Keratinocyte (primary cell): ENCODE data around the gene SUPT20HL1. TPM values are rescaled to one million over a fixed set of nuclear protein-coding genes. Genes with fewer than 3 reads are reported as not detected.
"Not testable (repeated sequence)": the region's sequence is repeated elsewhere in the genome, so short reads cannot be mapped to it uniquely, and the experiment has no call there.

ENCODE experiments used
- DNase-seq: peaks from one replicate; pipeline ENCODE4 v3.0.0-alpha.2; 2011; ENCODE audit warnings: low read depth, missing footprints, low spot score
- FAIRE-seq: peaks from 2 replicates; lab custom pipeline; 2011; peaks lifted over from hg19 to GRCh38; lab: Jason Lieb, UNC
- H2AFZ ChIP-seq: 2 replicates; pipeline ENCODE4 v1.6.0; 2012; ENCODE audit warnings: low read length, control low read depth, inconsistent platforms; ENCODE audit not compliant: control insufficient read depth
- H3K27ac ChIP-seq: 2 replicates; pipeline ENCODE4 v1.5.1; 2011; ENCODE audit warnings: low read length; ENCODE audit not compliant: control insufficient read depth, insufficient read depth
- H3K27me3 ChIP-seq: 3 replicates; pipeline ENCODE4 v1.6.0; 2011; ENCODE audit warnings: low read length; ENCODE audit not compliant: control insufficient read depth, insufficient read depth; ENCODE audit errors: extremely low read depth
- H3K36me3 ChIP-seq, 2 experiments: 2 replicates in 1 of 2; 3 replicates in 1 of 2; pipeline ENCODE4 v1.5.1; 2011; ENCODE audit warnings: low read length in 2 of 2, mild to moderate bottlenecking in 1 of 2; ENCODE audit not compliant: control insufficient read depth in 2 of 2, insufficient read depth in 2 of 2; ENCODE audit errors: extremely low read depth in 1 of 2
- H3K4me1 ChIP-seq: 3 replicates; pipeline ENCODE4 v1.5.1; 2011; ENCODE audit warnings: low read length; ENCODE audit not compliant: control insufficient read depth, insufficient read depth; ENCODE audit errors: extremely low read depth
- H3K4me2 ChIP-seq: 3 replicates; pipeline ENCODE4 v1.6.0; 2011; ENCODE audit warnings: low read depth, low read length; ENCODE audit not compliant: control insufficient read depth, insufficient read depth; ENCODE audit errors: extremely low read depth
- H3K4me3 ChIP-seq, 3 experiments: fragments of 200-600 bp in 1 of 3; sonication (generic) in 1 of 3; 2 replicates in 2 of 3; 3 replicates in 1 of 3; pipeline ENCODE4 v1.5.1; 2011 to 2016; ENCODE audit warnings: low read length in 3 of 3, mild to moderate bottlenecking in 3 of 3, control low read depth in 2 of 3, inconsistent platforms in 1 of 3, low read depth in 1 of 3, mixed read lengths in 1 of 3, mixed run types in 1 of 3, moderate library complexity in 1 of 3; ENCODE audit not compliant: control insufficient read depth in 2 of 3, insufficient read depth in 2 of 3; ENCODE audit errors: extremely low read depth in 1 of 3
- H3K79me2 ChIP-seq: 2 replicates; pipeline ENCODE4 v1.6.0; 2012; ENCODE audit warnings: low read length; ENCODE audit not compliant: control insufficient read depth, insufficient read depth
- H3K9ac ChIP-seq: 3 replicates; pipeline ENCODE4 v1.6.0; 2011; ENCODE audit warnings: low read length; ENCODE audit not compliant: control insufficient read depth, insufficient read depth; ENCODE audit errors: extremely low read depth
- H3K9me1 ChIP-seq: 3 replicates; pipeline ENCODE4 v1.6.0; 2011; ENCODE audit warnings: low read length; ENCODE audit not compliant: control insufficient read depth, insufficient read depth; ENCODE audit errors: extremely low read depth
- H3K9me3 ChIP-seq: 2 replicates; pipeline ENCODE4 v1.5.1; 2012; ENCODE audit warnings: low read depth, low read length; ENCODE audit not compliant: control insufficient read depth
- H4K20me1 ChIP-seq: 3 replicates; pipeline ENCODE4 v1.6.0; 2011; ENCODE audit warnings: low read length; ENCODE audit not compliant: control insufficient read depth, insufficient read depth; ENCODE audit errors: extremely low read depth
- CTCF ChIP-seq, 3 experiments: IDR thresholded peaks in 1 of 3; conservative IDR thresholded peaks in 1 of 3; optimal IDR thresholded peaks in 1 of 3; 2 replicates in 2 of 3; 3 replicates in 1 of 3; pipeline versions ENCODE3 to v1.5.1; 2011; ENCODE audit warnings: low read length in 3 of 3, mild to moderate bottlenecking in 3 of 3, moderate library complexity in 2 of 3, control low read depth in 1 of 3, inconsistent platforms in 1 of 3; ENCODE audit not compliant: insufficient read depth in 2 of 3; ENCODE audit errors: extremely low read depth in 1 of 3
- EZH2 ChIP-seq: IDR thresholded peaks from one replicate; pipeline ENCODE4 v1.6.1; 2012; ENCODE audit warnings: inconsistent platforms, mild to moderate bottlenecking, low read length, moderate library complexity
- dilution Hi-C: fragments of 300-500 bp; cut with MboI; formaldehyde crosslinking; loops from one replicate; pipeline ENCODE4 v1.7.0; 2020; ENCODE audit warnings: low sequenced_read_pairs; ENCODE audit not compliant: extremely low pct_ligation_motif_present
- polyA plus RNA-seq, 5 experiments: library from polyadenylated mRNA; depleted of rRNA in 3 of 5; stranded (reverse) in 3 of 5; stranded (forward) in 1 of 5; unstranded in 1 of 5; fragments of >200 nt; gene quantifications; 1 replicate in 1 of 5; 2 replicates in 3 of 5; 3 replicates in 1 of 5; pipeline versions ENCODE4 v1.2.1 to v1.2.3, GENCODE V29; 2011 to 2012; ENCODE audit warnings: missing spikeins in 2 of 5, low read depth in 1 of 5, low replicate concordance in 1 of 5

SUPT20HL1 gene
- polyA plus RNA-seq, 1 donor (not counting 4 experiments of a cell fraction or from before 2014, with no cell fraction given): not detected

GRCh38 chrX:24364326-24364725 lies 3.9 kb downstream of the SUPT20HL1 start:
- no peaks in the 10 kb centered on the region for H3K9me3 ChIP-seq
- H3K79me2 ChIP-seq: no peaks in the 10 kb centered on the region
- TF ChIP-seq CTCF (optimal IDR thresholded peaks at IDR 0.05 in 1 of 3, IDR thresholded peaks at IDR 0.05 in 1 of 3, conservative IDR thresholded peaks at IDR 0.05 in 1 of 3; ENCODE audit: extremely low read depth in 1 of 3, insufficient read depth in 2 of 3, low read length in 3 of 3): no peak
- no peak for TF ChIP-seq EZH2
- no peaks in the 10 kb centered on the region for H3K36me3 ChIP-seq
- dilution Hi-C loops: no loop called here
- DNase-seq: no peak
- no peak overlapping the region for H3K9ac ChIP-seq
- H3K9me1 ChIP-seq: no peaks in the 10 kb centered on the region
- no peaks in the 10 kb centered on the region for H4K20me1 ChIP-seq
- no peak overlapping the region for H3K4me3 ChIP-seq
- H3K27ac ChIP-seq: no peak overlapping the region
- H3K27me3 ChIP-seq: peaks cover 4% of the 10 kb centered on the region
- no peak overlapping the region for H2AFZ ChIP-seq
- H3K4me2 ChIP-seq: no peak overlapping the region
- no peak for FAIRE-seq
- no peaks in the 10 kb centered on the region for H3K4me1 ChIP-seq

- dilution Hi-C loops: no loop called here
- no peaks in the 10 kb centered on the region for H4K20me1 ChIP-seq
- H3K4me3 ChIP-seq: no peak overlapping the region
- FAIRE-seq: no peak
- no peaks in the 10 kb centered on the region for H3K4me1 ChIP-seq
- no peak overlapping the region for H2AFZ ChIP-seq
- H3K27ac ChIP-seq: no peak overlapping the region
- H3K4me2 ChIP-seq: no peak overlapping the region
- no peaks in the 10 kb centered on the region for H3K79me2 ChIP-seq
- H3K9me1 ChIP-seq: no peaks in the 10 kb centered on the region
- no peak overlapping the region for H3K9ac ChIP-seq
- peaks cover 4% of the 10 kb centered on the region for H3K27me3 ChIP-seq
- TF ChIP-seq CTCF (optimal IDR thresholded peaks at IDR 0.05 in 1 of 3, IDR thresholded peaks at IDR 0.05 in 1 of 3, conservative IDR thresholded peaks at IDR 0.05 in 1 of 3; ENCODE audit: extremely low read depth in 1 of 3, insufficient read depth in 2 of 3, low read length in 3 of 3): no peak
- TF ChIP-seq EZH2: no peak
- DNase-seq: no peak
- no peaks in the 10 kb centered on the region for H3K36me3 ChIP-seq
- H3K9me3 ChIP-seq: no peaks in the 10 kb centered on the region
These were observed 4.6 kb downstream of the SUPT20HL1 start for GRCh38 chrX:24364851-24365538.

DNA sequence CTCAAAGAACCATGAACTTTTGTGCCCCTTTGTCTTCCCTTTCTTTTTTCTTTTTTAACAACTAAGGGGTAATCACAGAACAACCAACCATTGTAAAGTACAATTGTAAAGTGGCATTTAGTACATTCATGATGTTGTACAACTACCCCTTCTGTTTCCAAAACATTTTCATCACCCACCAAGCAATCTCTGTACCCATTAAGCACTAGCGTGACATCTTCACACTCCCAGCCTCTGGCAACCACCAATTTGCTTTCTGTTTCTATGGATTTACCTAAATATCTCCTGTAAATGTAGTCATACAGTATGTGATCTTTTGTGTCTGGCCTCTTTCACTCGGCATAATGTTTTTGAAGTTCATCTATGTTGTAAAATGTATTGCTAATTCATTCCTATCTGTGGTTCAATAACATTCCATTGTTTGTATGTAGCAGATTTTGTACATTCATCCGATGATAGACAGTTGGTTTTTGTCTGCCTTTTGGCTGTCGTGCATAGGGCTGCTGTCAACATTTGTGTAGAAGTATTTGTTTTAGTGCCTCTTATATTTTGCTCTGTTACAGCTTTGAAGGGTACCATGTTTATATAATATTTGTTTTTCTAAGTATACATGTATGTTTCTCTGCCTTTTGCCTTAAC lies 6.4 kb downstream of the SUPT20HL1 start:
- H3K9me1 ChIP-seq, H3K4me1 ChIP-seq, H3K4me2 ChIP-seq, H3K9ac ChIP-seq, DNase-seq, H3K9me3 ChIP-seq, H2AFZ ChIP-seq, H3K27me3 ChIP-seq, H3K27ac ChIP-seq, H3K4me3 ChIP-seq, dilution Hi-C loops, H3K79me2 ChIP-seq, H3K36me3 ChIP-seq, H4K20me1 ChIP-seq: not testable (repeated sequence)
- peak; percentile 17 for FAIRE-seq
